GM13976 (cell line): Measurements from ENCODE around the gene FAM24A.
A peak's percentile ranks its signal among the peaks of the same experiment; 100 is the strongest.
"Not testable (repeated sequence)": the region's sequence is repeated elsewhere in the genome, so short reads cannot be mapped to it uniquely, and the experiment has no call there.

Source experiments
- DNase-seq: peaks from one replicate; pipeline ENCODE4 v3.0.0; 2012; ENCODE audit warnings: low spot score
- in situ Hi-C: fragments of 300-500 bp; cut with MboI; formaldehyde crosslinking; loops from one replicate; pipeline ENCODE4 v1.12.0; 2022; ENCODE audit warnings: low sequenced_read_pairs, mixed read lengths, inconsistent platforms; ENCODE audit not compliant: unreplicated experiment
- TF ChIP-seq, protein P1 (sequence below): IDR thresholded peaks from 2 replicates; pipeline ENCODE4 v1.5.1; 2012; ENCODE audit warnings: borderline replicate concordance, mild to moderate bottlenecking; ENCODE audit not compliant: insufficient read depth; ENCODE audit errors: extremely low read depth, missing control alignments, control extremely low read depth

Gene FAM24A

DNA sequence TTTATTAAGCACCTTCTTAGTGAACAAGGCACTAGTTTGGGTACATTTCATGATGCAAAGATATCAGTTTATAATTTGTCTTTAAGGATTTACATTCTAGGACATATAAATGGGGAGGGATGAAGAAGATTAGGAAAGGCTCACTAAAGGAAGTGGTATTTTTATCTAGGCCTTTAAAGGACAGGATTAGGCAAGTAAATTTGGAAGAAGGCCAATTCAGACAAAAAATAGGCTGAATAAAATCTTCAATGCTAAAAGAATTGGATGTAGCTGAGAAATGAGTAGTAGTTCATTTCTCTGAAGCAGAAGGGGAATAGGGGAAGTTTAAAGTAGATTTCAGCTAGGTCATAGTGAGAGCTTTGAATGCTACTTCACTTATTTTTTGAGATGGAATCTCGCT lies 26.2 kb upstream of the FAM24A start:
- in situ Hi-C loops = no loop called here
- TF ChIP-seq, protein P1, sequence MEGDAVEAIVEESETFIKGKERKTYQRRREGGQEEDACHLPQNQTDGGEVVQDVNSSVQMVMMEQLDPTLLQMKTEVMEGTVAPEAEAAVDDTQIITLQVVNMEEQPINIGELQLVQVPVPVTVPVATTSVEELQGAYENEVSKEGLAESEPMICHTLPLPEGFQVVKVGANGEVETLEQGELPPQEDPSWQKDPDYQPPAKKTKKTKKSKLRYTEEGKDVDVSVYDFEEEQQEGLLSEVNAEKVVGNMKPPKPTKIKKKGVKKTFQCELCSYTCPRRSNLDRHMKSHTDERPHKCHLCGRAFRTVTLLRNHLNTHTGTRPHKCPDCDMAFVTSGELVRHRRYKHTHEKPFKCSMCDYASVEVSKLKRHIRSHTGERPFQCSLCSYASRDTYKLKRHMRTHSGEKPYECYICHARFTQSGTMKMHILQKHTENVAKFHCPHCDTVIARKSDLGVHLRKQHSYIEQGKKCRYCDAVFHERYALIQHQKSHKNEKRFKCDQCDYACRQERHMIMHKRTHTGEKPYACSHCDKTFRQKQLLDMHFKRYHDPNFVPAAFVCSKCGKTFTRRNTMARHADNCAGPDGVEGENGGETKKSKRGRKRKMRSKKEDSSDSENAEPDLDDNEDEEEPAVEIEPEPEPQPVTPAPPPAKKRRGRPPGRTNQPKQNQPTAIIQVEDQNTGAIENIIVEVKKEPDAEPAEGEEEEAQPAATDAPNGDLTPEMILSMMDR = no peak
- DNase-seq = no peak

DNA sequence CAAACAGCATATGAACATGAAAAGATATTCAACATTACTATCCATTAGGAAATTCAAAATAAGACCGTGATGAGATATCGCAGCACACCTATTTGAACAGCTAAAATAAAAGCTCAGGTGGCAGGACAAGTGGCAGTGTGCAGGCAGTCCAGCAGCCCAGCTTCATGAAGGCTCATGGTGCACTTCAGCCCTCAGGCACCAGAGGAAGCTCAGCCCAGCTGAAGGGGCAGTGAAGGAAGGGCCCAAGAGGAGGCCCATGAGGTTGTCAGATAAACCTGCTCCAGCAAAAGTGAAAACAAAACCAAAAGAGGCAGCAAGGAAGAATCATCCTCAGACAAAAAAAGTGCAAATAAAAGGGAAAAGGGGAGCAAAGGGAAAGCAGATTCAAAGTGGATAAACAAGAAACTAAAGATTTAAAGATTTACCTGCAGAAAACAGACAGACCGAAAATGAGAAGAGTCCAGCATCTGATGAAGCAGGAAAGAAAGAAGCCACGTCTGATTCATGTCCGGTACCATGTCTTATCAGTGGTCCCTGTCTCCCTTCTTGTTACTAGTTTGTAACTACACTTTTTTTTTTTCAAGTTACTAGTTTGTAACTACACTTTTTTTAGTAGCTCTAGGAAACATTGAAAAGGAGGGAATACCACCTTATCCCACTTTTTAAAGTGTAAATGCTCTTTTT lies 16.0 kb upstream of the FAM24A start:
- TF ChIP-seq, protein P1 = no peak
- no peak for DNase-seq
- in situ Hi-C loops = no loop called here

DNA sequence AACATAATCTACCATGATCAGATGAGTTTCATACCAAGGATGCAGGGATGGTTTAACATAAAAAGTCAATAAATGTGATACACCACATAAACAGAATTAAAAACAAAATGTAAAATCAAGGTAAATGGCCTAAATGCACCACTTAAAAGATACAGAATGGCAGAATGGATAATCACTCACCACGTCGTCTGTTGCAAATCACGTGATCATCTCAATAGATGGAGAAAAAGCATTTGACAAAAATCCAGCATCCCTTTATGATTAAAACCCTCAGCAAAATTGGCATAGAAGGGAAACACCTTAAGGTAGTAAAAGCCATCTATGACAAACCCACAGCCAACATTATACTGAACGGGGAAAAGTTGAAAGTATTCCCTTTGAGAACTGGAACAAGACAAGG lies 6.5 kb upstream of the FAM24A start:
- DNase-seq, in situ Hi-C loops: not testable (repeated sequence)

DNA sequence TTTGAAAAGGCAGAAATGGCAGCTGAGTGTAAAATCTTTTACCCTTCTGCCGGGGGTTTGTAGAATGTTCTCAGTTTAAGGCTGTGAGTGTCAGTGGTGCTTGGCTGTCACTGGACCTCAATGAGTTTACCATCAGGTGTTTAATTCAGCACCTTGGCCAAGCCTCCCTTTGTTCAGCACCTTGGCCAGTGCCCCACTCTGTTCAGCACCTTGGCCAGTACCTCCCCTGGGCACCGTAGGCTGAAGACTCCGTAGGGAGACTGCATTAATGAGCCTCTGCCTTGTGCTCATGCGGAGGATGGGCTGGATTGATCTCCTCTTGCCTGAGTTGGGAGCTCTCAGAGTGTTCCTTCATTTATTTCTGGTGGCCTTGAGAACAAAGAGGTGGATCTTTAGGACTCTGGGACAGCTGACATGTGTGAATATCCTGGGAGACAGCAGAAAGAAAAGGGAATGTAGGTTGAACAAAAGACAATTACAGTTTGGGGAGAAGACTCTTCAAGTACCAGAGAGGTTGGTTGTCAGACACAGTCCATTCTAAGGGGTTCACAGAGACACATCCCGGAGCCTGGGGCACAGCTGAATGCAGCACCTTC lies 1.6 kb downstream of the FAM24A start:
- DNase-seq = peak; percentile 52
- TF ChIP-seq, protein P1 = no peak
- in situ Hi-C loops = no loop called here

DNA sequence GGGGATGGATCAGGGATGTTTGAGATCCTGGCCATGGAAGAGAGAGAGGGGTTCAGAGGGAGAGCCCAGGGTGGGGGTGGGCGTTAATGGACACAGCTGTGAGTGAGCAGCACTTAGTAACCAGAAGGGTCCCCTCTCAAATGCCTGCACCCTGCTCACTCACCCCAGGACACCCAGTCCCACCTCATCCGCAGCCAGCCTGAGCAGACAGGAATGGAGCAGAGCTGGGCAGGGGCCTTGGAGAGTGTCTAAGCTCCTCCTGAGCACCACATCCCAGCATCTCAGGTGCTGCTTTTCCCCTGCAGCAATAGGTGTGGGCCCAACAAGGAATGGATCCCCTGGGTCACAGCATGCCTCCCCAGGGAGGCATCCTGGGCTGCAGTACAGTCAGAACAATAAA lies 5.3 kb downstream of the FAM24A start:
- TF ChIP-seq, protein P1 = no peak
- no peak for DNase-seq
- in situ Hi-C loops = no loop called here

DNA sequence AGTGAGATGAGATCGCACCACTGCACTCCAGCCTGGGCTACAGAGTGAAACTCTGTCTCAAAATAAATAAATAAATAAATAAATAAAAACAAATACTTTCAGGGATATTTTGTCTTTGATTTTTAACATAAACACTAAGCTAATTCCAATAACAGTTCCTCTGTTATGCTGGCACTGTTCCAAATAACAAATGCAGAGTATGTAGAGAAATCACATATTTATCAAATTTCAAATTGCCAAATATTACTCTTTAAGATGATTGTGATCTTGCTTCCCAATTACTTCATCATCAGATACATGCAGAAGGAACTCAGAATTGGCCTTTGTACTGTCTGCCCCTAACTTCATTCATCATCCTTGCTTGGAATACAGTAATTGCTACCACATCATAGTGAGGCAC lies 19.7 kb downstream of the FAM24A start:
- no peak for DNase-seq
- in situ Hi-C loops = no loop called here
- TF ChIP-seq, protein P1 = no peak

DNA sequence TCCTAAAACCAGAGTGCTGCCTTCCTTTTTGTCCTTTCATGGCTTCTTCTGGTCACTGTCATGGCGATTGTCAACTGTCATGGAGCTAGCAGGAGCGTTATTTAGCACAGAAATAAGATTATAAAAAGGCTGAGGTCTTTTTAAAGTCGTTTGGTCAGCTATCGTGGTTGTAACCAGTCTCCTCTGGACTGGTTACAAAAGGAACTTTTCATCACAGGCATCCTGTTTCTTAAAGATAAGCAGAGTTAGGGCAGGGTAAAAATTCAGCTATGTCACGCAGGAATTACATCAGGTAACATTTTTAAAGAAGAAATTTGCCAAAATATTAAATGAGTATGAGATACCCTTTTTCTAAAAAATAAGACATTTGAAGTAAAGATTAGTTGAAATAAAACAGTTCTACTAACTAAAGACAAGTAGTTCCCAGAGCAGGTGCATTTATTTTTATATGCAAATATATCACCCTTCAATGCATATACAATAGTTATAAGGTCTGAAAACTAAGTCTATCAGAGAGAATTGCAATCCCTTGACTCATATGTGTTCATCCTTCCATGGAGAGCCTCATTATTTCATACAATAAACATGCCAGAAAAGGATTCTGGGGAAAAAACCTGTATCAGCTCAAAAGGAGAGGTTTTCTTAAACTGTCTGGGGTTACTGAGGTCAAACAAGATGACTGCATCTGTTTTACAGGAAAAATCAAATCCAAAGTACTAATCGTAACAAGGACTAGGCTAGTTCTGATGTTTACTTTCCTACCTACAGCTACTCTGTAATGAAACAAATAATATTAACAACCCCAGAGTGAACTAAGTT lies 20.9 kb downstream of the FAM24A start:
- in situ Hi-C loops = no loop called here
- TF ChIP-seq, protein P1 = no peak
- DNase-seq = no peak
